CD14-positive monocyte (primary cell): ENCODE measurements around the gene TSNAX. TPM values are rescaled to one million over a fixed set of nuclear protein-coding genes. Genes with fewer than 3 reads are reported as not detected.
A peak's percentile ranks its signal among the peaks of the same experiment; 100 is the strongest.

ENCODE experiments used
- DNase-seq, 3 donors: peaks; one replicate each; pipeline ENCODE4 v3.0.0-alpha.2; 2011 to 2022
- H2AFZ ChIP-seq: 2 replicates; pipeline ENCODE4 v1.6.0; 2012; ENCODE audit warnings: mild to moderate bottlenecking, low read depth, low read length, inconsistent platforms; ENCODE audit not compliant: insufficient read depth, poor library complexity, severe bottlenecking
- H3K27ac ChIP-seq, 2 donors: 1 replicate in 1 of 2; 2 replicates in 1 of 2; pipeline ENCODE4 v1.5.1; 2012 to 2013; ENCODE audit warnings: low read length in 2 of 2, control low read depth in 1 of 2, inconsistent platforms in 1 of 2, low read depth in 1 of 2, mild to moderate bottlenecking in 1 of 2
- H3K27me3 ChIP-seq, 2 donors: one replicate each; pipeline versions ENCODE4 v1.6.0 to v1.6.1; 2011 to 2013; ENCODE audit warnings: low read length in 2 of 2; ENCODE audit not compliant: control insufficient read depth in 2 of 2, insufficient read depth in 2 of 2
- H3K36me3 ChIP-seq, 2 donors: replicated peaks in 1 of 2; 1 replicate in 1 of 2; 2 replicates in 1 of 2; pipeline versions ENCODE4 v1.5.1 to v1.6.1; 2012 to 2013; ENCODE audit warnings: low read length in 2 of 2, control low read depth in 1 of 2, inconsistent platforms in 1 of 2, mild to moderate bottlenecking in 1 of 2; ENCODE audit not compliant: insufficient read depth in 2 of 2, control insufficient read depth in 1 of 2
- H3K4me1 ChIP-seq, 2 donors: 1 replicate in 1 of 2; 2 replicates in 1 of 2; pipeline versions ENCODE4 v1.5.1 to v1.6.1; 2012 to 2013; ENCODE audit warnings: low read length in 2 of 2, control low read depth in 1 of 2, inconsistent platforms in 1 of 2, mild to moderate bottlenecking in 1 of 2, moderate library complexity in 1 of 2; ENCODE audit not compliant: insufficient read depth in 2 of 2, control insufficient read depth in 1 of 2
- H3K4me2 ChIP-seq: replicated peaks from 2 replicates; pipeline ENCODE3; 2012; ENCODE audit warnings: low read length, moderate library complexity, mild to moderate bottlenecking; ENCODE audit not compliant: poor library complexity, severe bottlenecking; ENCODE audit errors: extremely low read depth
- H3K4me3 ChIP-seq, 3 experiments: fragments of 200-600 bp in 1 of 3; sonication (generic) in 1 of 3; replicated peaks in 1 of 3; 1 replicate in 2 of 3; 2 replicates in 1 of 3; pipeline ENCODE4 v1.5.1; 2011 to 2013; ENCODE audit warnings: low read length in 3 of 3, mild to moderate bottlenecking in 3 of 3, control low read depth in 2 of 3, low read depth in 2 of 3, inconsistent platforms in 1 of 3, moderate library complexity in 1 of 3
- H3K79me2 ChIP-seq: 2 replicates; pipeline ENCODE4 v1.6.0; 2012; ENCODE audit warnings: mild to moderate bottlenecking, control low read depth, inconsistent platforms, low read length, moderate library complexity; ENCODE audit not compliant: insufficient read depth
- H3K9ac ChIP-seq: 2 replicates; pipeline ENCODE4 v1.6.0; 2017; ENCODE audit warnings: low read length, mild to moderate bottlenecking; ENCODE audit not compliant: insufficient read depth, poor library complexity, severe bottlenecking
- H3K9me3 ChIP-seq, 2 donors: replicated peaks in 1 of 2; 1 replicate in 1 of 2; 2 replicates in 1 of 2; pipeline versions ENCODE4 v1.5.1 to v1.6.1; 2012 to 2013; ENCODE audit warnings: low read length in 2 of 2, control low read depth in 1 of 2; ENCODE audit not compliant: control insufficient read depth in 1 of 2, insufficient read depth in 1 of 2
- H4K20me1 ChIP-seq: 2 replicates; pipeline ENCODE4 v1.6.0; 2012; ENCODE audit warnings: mild to moderate bottlenecking, low read length, control low read depth, moderate library complexity; ENCODE audit not compliant: insufficient read depth
- H3K27ac Mint-ChIP-seq, 7 donors: one replicate each; pipeline ENCODE4 v1.8.0; 2020; ENCODE audit warnings: mild to moderate bottlenecking in 7 of 7, mixed read lengths in 7 of 7, moderate library complexity in 6 of 7, inconsistent platforms in 2 of 7
- H3K27me3 Mint-ChIP-seq, 3 donors: one replicate each; pipeline ENCODE4 v1.8.0; 2021 to 2022; ENCODE audit warnings: low read depth in 3 of 3, mild to moderate bottlenecking in 3 of 3, mixed read lengths in 3 of 3, moderate library complexity in 3 of 3, inconsistent platforms in 1 of 3
- H3K36me3 Mint-ChIP-seq, 2 donors: one replicate each; pipeline ENCODE4 v1.8.0; 2020; ENCODE audit warnings: mixed read lengths in 2 of 2, inconsistent platforms in 1 of 2, mild to moderate bottlenecking in 1 of 2
- H3K4me1 Mint-ChIP-seq: one replicate; pipeline ENCODE4 v1.8.0; 2020; ENCODE audit warnings: mild to moderate bottlenecking, mixed read lengths
- H3K4me3 Mint-ChIP-seq, 2 donors: one replicate each; pipeline ENCODE4 v1.8.0; 2020; ENCODE audit warnings: mild to moderate bottlenecking in 2 of 2, mixed read lengths in 2 of 2, moderate library complexity in 1 of 2
- H3K9me3 Mint-ChIP-seq, 7 donors: one replicate each; pipeline ENCODE4 v1.8.0; 2020 to 2022; ENCODE audit warnings: mixed read lengths in 7 of 7, mild to moderate bottlenecking in 6 of 7, moderate library complexity in 6 of 7, inconsistent platforms in 2 of 7
- WGBS: methylation state at CpG from one replicate; pipeline ENCODE4 v1.1.5; 2013; ENCODE audit warnings: missing lambda C conversion rate; ENCODE audit not compliant: insufficient coverage; 5-methylcytosine and 5-hydroxymethylcytosine counted together
- intact Hi-C, 2 donors: fragments of 100-400 bp; cut with micrococcal nuclease; formaldehyde crosslinking; loops; one replicate each; pipeline versions ENCODE4 v1.15.0 to v1.15.1; 2023
- polyA plus RNA-seq, 3 donors: library from polyadenylated mRNA; depleted of rRNA in 1 of 3; unstranded in 2 of 3; stranded (reverse) in 1 of 3; fragments of 300-500 nt in 2 of 3; fragments of >200 nt in 1 of 3; fragmentation: Illumina TruSeq in 2 of 3; gene quantifications; 1 replicate in 2 of 3; 2 replicates in 1 of 3; pipeline ENCODE4 v1.2.3, GENCODE V29; 2012 to 2021
- TF ChIP-seq, protein P1 (sequence below): fragments of 200-600 bp; IDR thresholded peaks from one replicate; pipeline ENCODE4 v1.8.0; 2022; ENCODE audit warnings: antibody characterized with exemption, mild to moderate bottlenecking

The TSNAX gene
- polyA plus RNA-seq, 3 donors: 15.6 to 86.9 (median 82.0) TPM

DNA sequence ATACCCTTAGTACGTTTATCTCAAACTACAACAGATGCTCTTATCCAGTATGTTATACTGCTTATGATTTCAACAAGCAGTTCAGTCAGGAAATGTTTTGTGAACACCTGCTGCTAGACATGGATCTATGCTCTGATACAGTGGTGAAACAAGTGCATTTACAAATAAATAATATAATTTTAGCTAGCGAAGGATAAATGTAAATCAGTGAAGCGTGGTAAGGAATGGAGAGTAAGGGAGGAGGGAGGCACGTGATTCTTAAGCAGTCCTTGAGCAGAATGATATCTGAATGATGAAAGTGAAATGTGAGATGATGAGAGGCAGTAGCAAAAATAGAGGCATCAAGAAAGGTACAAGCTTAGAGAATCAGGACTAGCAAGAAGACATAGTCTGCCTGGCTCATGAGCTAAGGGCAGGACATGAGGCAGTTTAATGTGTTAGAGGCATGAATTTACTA is 6.3 kb downstream of the TSNAX start:
- Mint-ChIP-seq H3K9me3 (peaks cover 0 to 3% (median 0%) of the 10 kb centered on the region in 7 donors), H3K4me1 (peaks cover 41% of the 10 kb centered on the region), H3K27me3 (no peaks in the 10 kb centered on the region), H3K4me3 (no peak overlapping the region), H3K36me3 (peaks cover 60 to 74% of the 10 kb centered on the region in 2 donors), H3K27ac (peak overlapping the region in 1 of 7 donors; percentile 2)
- TF ChIP-seq, protein P1, sequence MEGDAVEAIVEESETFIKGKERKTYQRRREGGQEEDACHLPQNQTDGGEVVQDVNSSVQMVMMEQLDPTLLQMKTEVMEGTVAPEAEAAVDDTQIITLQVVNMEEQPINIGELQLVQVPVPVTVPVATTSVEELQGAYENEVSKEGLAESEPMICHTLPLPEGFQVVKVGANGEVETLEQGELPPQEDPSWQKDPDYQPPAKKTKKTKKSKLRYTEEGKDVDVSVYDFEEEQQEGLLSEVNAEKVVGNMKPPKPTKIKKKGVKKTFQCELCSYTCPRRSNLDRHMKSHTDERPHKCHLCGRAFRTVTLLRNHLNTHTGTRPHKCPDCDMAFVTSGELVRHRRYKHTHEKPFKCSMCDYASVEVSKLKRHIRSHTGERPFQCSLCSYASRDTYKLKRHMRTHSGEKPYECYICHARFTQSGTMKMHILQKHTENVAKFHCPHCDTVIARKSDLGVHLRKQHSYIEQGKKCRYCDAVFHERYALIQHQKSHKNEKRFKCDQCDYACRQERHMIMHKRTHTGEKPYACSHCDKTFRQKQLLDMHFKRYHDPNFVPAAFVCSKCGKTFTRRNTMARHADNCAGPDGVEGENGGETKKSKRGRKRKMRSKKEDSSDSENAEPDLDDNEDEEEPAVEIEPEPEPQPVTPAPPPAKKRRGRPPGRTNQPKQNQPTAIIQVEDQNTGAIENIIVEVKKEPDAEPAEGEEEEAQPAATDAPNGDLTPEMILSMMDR: no peak
- Histone ChIP-seq H4K20me1 (peaks cover 77% of the 10 kb centered on the region), H3K27ac (no peak overlapping the region), H2AFZ (no peak overlapping the region), H3K9ac (no peak overlapping the region), H3K4me2 (no peak overlapping the region), H3K79me2 (peaks cover 92% of the 10 kb centered on the region), H3K9me3 (no peaks in the 10 kb centered on the region), H3K36me3 (peaks cover 35 to 52% of the 10 kb centered on the region in 2 donors), H3K4me1 (peaks cover 25 to 35% of the 10 kb centered on the region in 2 donors), H3K27me3 (no peaks in the 10 kb centered on the region), H3K4me3 (no peak overlapping the region)
- no peak for DNase-seq
- WGBS: 91% methylated on average over 3 of the region's 4 CpGs
- intact Hi-C loops: loop anchor here in 1 of 2 donors (10.0 kb wide), 1 partner anchor 110 kb away; the partner anchor contains the start of gene EGLN1

DNA sequence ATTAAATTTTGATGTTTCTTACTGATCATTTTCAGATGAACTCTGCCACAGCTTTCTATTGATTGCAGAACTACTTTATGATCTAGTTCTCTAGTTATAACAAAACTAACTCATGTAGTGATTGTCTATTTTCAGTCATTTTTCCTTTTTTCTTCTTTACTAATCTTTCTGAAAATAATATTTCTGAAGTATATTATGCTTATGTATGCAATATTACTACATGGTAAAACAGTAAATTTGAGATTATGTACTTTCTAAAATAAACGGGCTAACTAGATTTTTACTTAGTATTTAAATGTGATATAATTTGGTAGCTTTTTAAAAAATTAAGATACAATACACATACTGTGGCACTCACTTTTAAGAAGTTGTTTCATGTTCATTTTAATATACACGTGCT is 7.6 kb downstream of the TSNAX start:
- WGBS: no CpG with 5 or more reads among the region's 2 CpGs
- Mint-ChIP-seq H3K4me3 (no peak overlapping the region), H3K27ac (peak overlapping the region in 1 of 7 donors; percentile 73), H3K9me3 (peaks cover 0 to 7% (median 6%) of the 10 kb centered on the region in 7 donors), H3K4me1 (peaks cover 33% of the 10 kb centered on the region), H3K27me3 (no peaks in the 10 kb centered on the region), H3K36me3 (peaks cover 68 to 79% of the 10 kb centered on the region in 2 donors)
- Histone ChIP-seq H2AFZ (no peak overlapping the region), H3K4me2 (no peak overlapping the region), H4K20me1 (peaks cover 90% of the 10 kb centered on the region), H3K27ac (no peak overlapping the region), H3K4me3 (no peak overlapping the region), H3K9me3 (peaks cover 0 to 10% of the 10 kb centered on the region in 2 donors), H3K36me3 (peaks cover 41 to 65% of the 10 kb centered on the region in 2 donors), H3K4me1 (peaks cover 12 to 22% of the 10 kb centered on the region in 2 donors), H3K27me3 (no peaks in the 10 kb centered on the region), H3K9ac (no peak overlapping the region), H3K79me2 (peaks cover 96% of the 10 kb centered on the region)
- no peak for DNase-seq
- TF ChIP-seq, protein P1: no peak
- intact Hi-C loops: loop anchor here in 1 of 2 donors (10.0 kb wide), 1 partner anchor 111 kb away; the partner anchor contains the start of gene EGLN1
